KOPT-K1 (cell line): Measurements from ENCODE around the gene TBX6.

Experiments
- H3K27ac ChIP-seq: fragments of 200-600 bp; sonication (generic); 2 replicates; pipeline ENCODE4 v1.5.1; 2016; ENCODE audit warnings: antibody characterized with exemption, mild to moderate bottlenecking, low read depth, low read length; ENCODE audit not compliant: poor library complexity, severe bottlenecking
- H3K36me3 ChIP-seq: fragments of 200-600 bp; sonication (generic); 2 replicates; pipeline ENCODE4 v1.5.1; 2017; ENCODE audit warnings: antibody characterized with exemption, mild to moderate bottlenecking, low read length, moderate library complexity; ENCODE audit not compliant: insufficient read depth
- H3K9me3 ChIP-seq: fragments of 200-600 bp; sonication (generic); 2 replicates; pipeline ENCODE4 v1.5.1; 2017; ENCODE audit warnings: antibody characterized with exemption, low read length, mild to moderate bottlenecking; ENCODE audit not compliant: insufficient read depth, poor library complexity, severe bottlenecking

TBX6 gene

DNA sequence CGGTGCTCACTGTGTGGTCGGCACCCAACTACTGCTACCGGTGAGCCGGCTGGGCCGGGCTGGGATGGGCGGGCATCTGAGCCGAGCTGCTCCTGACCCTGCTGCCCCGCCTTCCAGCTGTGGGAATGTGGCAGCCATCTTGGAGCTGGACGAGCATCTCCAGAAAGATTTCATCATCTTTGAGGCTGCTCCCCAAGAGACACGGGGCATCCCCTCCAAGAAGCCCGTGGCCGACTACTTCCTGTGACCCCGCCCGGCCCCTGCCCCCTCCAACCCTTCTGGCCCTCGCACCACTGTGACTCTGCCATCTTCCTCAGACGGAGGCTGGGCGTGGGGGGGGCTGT is 6.9 kb downstream of the TBX6 start:
- H3K9me3 ChIP-seq = no peaks in the 10 kb centered on the region
- H3K36me3 ChIP-seq = peaks cover 71% of the 10 kb centered on the region
- H3K27ac ChIP-seq = no peak overlapping the region

DNA sequence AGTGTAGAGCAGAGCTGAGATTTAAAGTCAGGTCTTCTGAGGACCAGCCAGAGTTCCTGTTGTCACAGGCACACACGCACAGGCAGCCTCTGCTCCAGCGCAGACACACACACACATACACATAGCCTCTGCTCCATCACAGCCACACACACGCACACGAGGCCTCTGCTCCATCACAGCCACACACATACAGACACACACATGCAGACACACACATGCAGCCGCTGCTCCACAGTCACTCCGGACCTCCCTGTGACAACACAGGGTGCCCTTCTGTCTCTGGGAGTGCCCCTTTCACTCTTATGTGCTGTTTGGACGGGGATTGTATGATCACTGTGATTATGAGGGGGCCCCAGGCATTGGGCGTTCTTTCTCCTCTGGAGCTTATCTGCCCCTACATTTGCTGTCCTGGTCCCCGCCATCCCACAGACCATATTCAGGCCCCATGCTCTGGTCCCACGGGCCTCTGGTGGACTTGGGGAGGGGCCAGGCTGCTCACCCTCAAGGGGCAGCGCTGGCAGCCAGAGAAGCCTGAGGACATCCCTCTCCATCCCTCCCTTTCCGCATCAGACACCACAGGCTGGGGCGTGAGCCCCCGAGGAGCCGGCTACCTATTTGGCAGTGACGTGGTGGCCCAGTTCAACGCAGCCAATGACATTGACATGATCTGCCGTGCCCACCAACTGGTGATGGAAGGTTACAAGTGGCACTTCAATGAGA is 7.5 kb downstream of the TBX6 start:
- Histone ChIP-seq H3K36me3 (peaks cover 77% of the 10 kb centered on the region), H3K9me3 (no peaks in the 10 kb centered on the region), H3K27ac (no peak overlapping the region)

DNA sequence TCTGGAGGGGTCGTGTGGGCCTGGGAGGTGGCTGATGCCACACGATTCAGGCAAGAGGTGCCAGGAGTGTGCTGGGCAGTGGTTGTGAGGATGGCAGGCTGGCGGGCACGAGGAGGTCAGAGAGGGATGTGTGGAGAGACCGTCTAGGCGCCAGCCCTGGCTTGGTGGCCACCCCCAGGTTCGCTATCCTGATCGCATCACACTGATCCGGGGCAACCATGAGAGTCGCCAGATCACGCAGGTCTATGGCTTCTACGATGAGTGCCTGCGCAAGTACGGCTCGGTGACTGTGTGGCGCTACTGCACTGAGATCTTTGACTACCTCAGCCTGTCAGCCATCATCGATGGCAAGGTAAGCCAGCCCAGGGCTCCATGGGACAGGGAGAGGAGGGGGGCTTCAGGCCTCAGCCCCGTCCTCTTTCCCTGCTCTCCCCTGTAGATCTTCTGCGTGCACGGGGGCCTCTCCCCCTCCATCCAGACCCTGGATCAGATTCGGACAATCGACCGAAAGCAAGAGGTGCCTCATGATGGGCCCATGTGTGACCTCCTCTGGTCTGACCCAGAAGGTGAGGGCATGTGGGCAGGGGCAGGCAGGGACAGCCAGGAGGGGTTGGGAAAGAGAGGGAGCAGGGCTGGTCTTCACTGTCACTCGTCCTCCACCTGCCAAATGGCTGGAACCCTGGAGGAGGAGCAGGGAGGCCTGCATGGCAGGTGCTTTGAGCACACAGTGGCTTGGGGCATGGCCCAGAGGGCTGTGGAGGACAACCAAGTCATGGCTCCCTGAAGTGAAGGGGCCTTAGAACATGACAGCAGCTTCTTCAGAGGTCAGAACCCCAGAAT is 8.3 kb downstream of the TBX6 start:
- H3K36me3 ChIP-seq = peaks cover 85% of the 10 kb centered on the region
- no peaks in the 10 kb centered on the region for H3K9me3 ChIP-seq
- no peak overlapping the region for H3K27ac ChIP-seq

DNA sequence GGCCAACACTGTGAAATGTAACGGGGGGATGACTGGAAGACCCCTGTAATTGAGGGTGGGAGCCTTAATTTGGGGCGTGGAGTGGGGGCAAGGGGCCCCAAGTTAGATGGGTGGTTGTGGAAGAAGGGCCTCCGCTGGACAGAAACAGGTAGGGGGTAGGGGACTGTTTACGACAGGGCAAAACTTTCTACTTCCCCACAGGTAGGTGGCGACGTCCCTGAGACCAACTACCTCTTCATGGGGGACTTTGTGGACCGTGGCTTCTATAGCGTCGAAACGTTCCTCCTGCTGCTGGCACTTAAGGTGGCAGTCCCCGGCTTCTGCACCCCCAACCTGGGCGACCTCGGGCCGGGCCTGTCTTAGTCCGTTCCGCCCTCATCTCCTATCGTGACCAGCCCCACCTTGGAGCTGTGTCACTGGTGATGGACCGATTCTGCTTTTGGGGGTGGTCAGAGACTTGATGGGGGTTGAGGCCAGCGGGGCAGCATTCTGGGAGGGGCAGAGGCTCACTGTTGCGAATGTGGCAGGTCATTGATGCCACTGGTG is 9.1 kb downstream of the TBX6 start:
- no peaks in the 10 kb centered on the region for H3K9me3 ChIP-seq
- peaks cover 93% of the 10 kb centered on the region for H3K36me3 ChIP-seq
- no peak overlapping the region for H3K27ac ChIP-seq

DNA sequence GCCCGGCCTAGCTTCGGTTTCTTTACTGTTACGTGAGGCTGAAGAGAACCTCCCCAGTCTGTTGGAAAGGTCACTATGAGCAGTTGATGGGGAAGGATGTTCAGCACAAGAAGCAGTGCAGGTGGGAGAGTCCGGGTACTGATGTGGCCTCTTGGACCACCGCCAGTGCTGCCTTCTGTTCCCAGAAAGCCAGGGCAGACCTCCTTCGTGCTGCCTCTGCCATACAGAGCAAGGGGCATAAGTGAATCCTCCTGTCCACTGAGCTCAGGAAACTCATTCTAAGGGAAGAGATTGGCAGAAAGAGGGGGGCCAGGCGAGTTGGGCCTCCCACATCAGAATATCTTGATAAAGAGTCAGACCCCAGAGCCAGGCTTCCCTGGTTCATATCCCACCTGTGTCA is 12.2 kb downstream of the TBX6 start:
- no peaks in the 10 kb centered on the region for H3K9me3 ChIP-seq
- H3K36me3 ChIP-seq = peaks cover 75% of the 10 kb centered on the region
- H3K27ac ChIP-seq = no peak overlapping the region

DNA sequence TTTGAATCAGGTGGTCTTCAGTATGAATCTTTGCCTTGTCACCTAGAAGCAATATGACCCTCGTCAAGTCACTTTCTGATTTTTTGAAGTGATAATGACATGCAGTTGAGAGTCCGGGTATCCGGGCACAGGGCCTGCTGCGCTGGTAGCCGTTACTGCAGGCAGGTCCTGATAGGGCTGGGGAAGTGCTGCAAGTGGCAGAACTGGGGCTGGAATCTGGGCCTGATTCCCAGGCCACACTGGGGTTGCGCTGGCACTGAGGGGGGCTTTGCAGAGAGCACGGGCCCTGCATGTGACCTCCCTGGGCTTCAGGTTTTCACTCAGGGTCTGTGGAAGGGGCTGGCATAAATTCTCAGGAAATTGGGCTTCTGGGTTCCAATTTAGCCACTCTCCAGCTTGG is 13.0 kb downstream of the TBX6 start:
- Histone ChIP-seq H3K36me3 (peaks cover 70% of the 10 kb centered on the region), H3K27ac (no peak overlapping the region)

DNA sequence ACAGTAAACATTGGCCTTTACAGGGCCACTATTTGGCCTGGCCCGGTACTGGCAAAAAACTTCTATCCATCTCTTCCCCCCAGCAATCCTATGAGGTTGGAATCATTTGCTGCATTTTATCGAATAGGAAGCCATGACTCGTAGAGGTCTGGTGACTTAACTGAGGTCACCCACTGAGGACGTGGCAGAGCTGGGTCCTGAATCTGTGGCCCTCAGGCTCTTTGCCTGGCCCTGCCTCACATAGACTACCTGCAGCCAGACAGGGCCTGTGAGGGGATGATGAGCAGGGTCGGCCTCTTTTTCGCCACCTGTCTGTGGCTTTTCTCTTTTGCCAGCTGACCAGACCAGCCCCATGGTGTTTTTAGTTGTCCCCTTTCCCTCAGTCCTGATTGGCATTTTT is 14.1 kb downstream of the TBX6 start:
- H3K36me3 ChIP-seq = peaks cover 70% of the 10 kb centered on the region
- peak overlapping the region; percentile 69 for H3K27ac ChIP-seq

More for the DNA sequence above, 13.0 kb downstream of the TBX6 start:
- H3K9me3 ChIP-seq = no peaks in the 10 kb centered on the region

DNA sequence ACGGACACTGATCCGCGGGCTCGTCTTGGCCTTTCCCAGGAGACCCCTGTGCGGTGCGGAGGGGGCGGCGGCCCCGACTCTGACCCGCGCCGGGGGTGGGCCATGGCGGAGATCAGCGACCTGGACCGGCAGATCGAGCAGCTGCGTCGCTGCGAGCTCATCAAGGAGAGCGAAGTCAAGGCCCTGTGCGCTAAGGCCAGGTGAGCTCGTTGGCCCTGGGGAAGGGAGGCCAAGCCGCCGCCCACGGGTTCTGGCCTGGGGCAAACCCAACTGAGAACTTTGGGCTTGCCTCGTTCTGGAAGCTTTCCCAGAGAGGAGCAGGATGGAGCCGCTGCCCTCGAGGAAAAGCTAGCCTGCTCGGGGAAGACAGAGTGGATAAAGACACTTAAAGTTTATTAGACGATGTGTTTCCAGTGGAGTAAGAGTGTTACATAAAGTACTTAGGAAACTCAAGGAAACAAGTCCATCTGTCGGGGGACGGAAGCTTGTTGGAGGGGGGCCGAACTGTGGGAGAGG is 15.4 kb downstream of the TBX6 start:
- H3K36me3 ChIP-seq = peaks cover 70% of the 10 kb centered on the region

More for the DNA sequence above, 14.1 kb downstream of the TBX6 start:
- no peaks in the 10 kb centered on the region for H3K9me3 ChIP-seq

DNA sequence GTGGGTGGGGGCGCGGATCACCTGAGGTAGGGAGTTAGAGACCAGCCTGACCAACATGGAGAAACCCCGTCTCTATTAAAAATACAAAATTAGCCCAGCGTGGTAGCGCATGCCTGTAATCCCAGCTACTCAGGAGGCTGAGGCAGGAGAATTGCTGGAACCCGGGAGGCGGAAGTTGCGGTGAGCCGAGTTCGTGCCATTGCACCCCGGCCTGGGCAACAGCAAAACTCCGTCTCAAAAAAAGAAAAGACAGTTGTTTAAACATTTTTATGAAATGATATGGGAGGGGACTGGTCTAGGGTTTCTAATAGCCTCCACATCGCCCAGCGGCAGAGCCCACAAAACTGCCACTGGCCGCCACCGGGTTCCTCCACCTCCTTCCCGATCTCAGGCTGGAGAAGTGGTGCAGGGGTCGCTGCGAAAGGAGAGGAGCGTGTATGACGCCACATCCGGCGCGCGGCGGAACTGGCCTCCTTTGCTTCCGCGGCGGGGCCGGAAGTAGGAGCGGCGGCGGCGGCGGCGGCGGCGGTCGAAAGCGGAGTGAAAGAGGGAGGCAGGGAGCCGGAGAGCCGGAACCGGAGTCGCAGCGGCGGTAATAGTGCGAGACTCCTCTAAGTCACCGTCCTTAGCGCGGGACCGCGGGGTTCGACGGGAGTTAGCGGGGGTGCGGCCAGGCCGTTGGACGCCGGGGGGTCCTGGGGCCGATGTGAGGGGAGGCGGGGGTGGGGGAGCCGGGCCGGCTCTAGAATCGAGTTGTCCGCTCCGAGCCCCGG is 16.0 kb downstream of the TBX6 start, which contains the start of gene PPP4C:
Gene PPP4C (plus strand): TSS at position 492 of the 773 bp plus-strand sequence. CDS start 384 bp downstream, outside the sequence.
- peaks cover 70% of the 10 kb centered on the region for H3K36me3 ChIP-seq
- H3K9me3 ChIP-seq = no peaks in the 10 kb centered on the region
- peak within 1 kb of the TSS; percentile 69 for H3K27ac ChIP-seq

More for the DNA sequence above, 15.4 kb downstream of the TBX6 start:
- H3K9me3 ChIP-seq = no peaks in the 10 kb centered on the region
- peak overlapping the region; percentile 69 for H3K27ac ChIP-seq

DNA sequence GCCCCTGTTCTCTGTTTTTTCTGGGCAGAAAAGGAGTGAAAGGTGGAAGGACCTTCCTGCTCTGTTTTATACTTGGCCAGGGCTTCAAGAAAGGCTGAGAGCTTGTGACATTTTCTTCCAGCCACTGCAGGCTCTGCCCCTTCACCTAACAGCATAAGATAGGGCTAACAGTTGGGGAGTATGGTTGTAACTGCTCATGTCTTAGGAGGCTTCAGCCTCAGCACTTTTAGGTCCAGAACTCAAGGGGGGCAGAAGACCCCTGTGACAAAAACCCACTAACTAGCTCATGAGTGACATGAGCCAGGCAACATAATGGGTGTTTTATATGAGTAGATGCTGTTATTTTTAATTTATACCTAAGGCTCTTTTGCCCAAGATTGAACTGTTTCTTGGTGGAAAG is 21.2 kb downstream of the TBX6 start:
- peaks cover 79% of the 10 kb centered on the region for H3K36me3 ChIP-seq
- H3K9me3 ChIP-seq = no peaks in the 10 kb centered on the region
- H3K27ac ChIP-seq = no peak overlapping the region

DNA sequence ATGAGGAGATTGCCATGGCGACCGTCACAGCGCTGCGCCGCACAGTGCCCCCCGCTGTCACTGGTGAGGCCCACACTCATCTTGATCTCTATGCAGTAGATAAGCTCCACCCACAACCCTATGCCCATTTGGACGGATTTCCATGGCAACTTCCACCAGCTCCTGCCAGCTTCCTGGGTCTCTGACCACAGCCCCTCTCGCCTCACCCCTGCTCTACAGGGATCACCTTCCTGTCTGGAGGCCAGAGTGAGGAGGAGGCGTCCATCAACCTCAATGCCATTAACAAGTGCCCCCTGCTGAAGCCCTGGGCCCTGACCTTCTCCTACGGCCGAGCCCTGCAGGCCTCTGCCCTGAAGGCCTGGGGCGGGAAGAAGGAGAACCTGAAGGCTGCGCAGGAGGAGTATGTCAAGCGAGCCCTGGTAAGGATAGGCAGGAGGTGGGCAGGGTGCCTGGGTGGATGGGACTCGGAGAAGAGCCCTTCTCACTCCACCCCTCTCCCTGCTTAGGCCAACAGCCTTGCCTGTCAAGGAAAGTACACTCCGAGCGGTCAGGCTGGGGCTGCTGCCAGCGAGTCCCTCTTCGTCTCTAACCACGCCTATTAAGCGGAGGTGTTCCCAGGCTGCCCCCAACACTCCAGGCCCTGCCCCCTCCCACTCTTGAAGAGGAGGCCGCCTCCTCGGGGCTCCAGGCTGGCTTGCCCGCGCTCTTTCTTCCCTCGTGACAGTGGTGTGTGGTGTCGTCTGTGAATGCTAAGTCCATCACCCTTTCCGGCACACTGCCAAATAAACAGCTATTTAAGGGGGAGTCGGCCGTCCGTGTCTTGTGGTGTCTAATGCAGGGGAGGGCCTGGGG is 21.9 kb downstream of the TBX6 start:
- Histone ChIP-seq H3K36me3 (peaks cover 79% of the 10 kb centered on the region), H3K27ac (no peak overlapping the region), H3K9me3 (no peaks in the 10 kb centered on the region)

DNA sequence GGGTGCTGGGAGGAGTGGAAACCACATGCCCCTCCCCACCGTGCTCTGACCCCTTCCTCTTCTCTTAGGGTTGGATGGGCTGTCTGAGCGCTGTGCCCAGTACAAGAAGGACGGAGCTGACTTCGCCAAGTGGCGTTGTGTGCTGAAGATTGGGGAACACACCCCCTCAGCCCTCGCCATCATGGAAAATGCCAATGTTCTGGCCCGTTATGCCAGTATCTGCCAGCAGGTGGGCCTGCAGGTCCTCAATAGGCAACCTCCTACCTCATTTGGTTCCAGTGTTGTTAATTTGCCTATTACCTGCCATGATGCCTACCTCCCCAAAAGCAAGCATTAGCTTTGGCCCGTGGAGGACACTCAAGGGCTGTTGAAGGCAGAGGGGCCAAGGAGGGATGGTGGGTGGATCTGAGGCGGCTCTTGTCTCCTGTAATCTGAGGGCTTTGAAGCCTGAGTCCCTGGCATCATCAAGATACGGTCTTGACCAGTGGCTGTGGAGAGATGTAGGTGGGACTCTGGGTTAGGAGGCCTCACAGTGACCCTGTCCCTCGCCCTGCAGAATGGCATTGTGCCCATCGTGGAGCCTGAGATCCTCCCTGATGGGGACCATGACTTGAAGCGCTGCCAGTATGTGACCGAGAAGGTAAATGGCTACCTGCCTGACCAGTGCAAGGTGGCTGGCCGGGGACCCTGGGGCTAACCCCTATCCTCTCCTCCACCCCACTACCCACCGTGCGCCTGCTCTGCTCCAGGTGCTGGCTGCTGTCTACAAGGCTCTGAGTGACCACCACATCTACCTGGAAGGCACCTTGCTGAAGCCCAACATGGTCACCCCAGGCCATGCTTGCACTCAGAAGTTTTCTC is 22.7 kb downstream of the TBX6 start:
- Histone ChIP-seq H3K36me3 (peaks cover 78% of the 10 kb centered on the region), H3K9me3 (no peaks in the 10 kb centered on the region), H3K27ac (no peak overlapping the region)

DNA sequence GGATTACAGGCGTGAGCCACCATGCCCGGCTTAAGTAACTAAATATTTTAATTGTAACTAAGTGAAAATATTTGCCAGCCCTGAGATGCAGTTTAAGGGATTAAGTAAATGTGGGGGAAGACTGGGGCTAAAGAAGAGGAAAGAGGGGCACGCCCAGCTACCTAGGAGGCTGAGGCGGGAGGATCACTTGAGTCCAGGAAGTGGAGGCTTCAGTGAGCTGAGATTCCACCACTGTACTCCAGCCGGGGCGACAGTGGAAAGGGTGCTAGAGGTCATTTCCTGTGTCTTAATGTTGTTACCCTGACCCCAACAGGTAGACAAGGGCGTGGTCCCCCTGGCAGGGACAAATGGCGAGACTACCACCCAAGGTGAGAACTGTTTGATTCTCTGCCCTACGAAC is 23.4 kb downstream of the TBX6 start:
- H3K36me3 ChIP-seq = peaks cover 72% of the 10 kb centered on the region
- no peak overlapping the region for H3K27ac ChIP-seq
- no peaks in the 10 kb centered on the region for H3K9me3 ChIP-seq
